Measurements from ENCODE around the gene TBC1D24.
"Not testable (repeated sequence)": the region's sequence is repeated elsewhere in the genome, so short reads cannot be mapped to it uniquely, and the experiment has no call there.

Gene TBC1D24

GRCh38 chr16:2469399-2470233 lies 5.3 kb upstream of the TBC1D24 start:
- DNase-seq = no peak

- DNase-seq = no peak
Observed at GRCh38 chr16:2470234-2470601, 4.7 kb upstream of the TBC1D24 start.

GRCh38 chr16:2470603-2471015 lies 4.3 kb upstream of the TBC1D24 start:
- no peak for DNase-seq

GRCh38 chr16:2471016-2471652 lies 3.8 kb upstream of the TBC1D24 start, which contains the start of gene NTN3:
Gene NTN3, plus strand, starts transcription at chr16:2471297. Its CDS starts 405 bp downstream, at chr16:2471702.
- no peak for DNase-seq

- DNase-seq = no peak
Observed at GRCh38 chr16:2471653-2472487, 3.1 kb upstream of the TBC1D24 start.

GRCh38 chr16:2472488-2472864 lies 2.5 kb upstream of the TBC1D24 start:
- no peak for DNase-seq

- DNase-seq = no peak
Observed at GRCh38 chr16:2472885-2473445, 2.0 kb upstream of the TBC1D24 start.

GRCh38 chr16:2473446-2473926 lies 1.4 kb upstream of the TBC1D24 start:
- no peak for DNase-seq

GRCh38 chr16:2473999-2474876 lies 689 bp upstream of the TBC1D24 start:
- DNase-seq = peak; percentile 38 to 50

GRCh38 chr16:2475413-2476344 lies 752 bp downstream of the TBC1D24 start:
- DNase-seq = no peak

- no peak for DNase-seq
Observed at GRCh38 chr16:2476345-2476720, 1.4 kb downstream of the TBC1D24 start.

GRCh38 chr16:2476741-2477140 lies 1.8 kb downstream of the TBC1D24 start:
- DNase-seq = no peak

GRCh38 chr16:2477327-2477726 lies 2.4 kb downstream of the TBC1D24 start:
- DNase-seq = no peak

GRCh38 chr16:2478279-2478678 lies 3.4 kb downstream of the TBC1D24 start:
- no peak for DNase-seq

- DNase-seq = not testable (repeated sequence)
Observed at GRCh38 chr16:2479996-2480395, 5.1 kb downstream of the TBC1D24 start.

- DNase-seq = no peak
Observed at GRCh38 chr16:2480948-2481347, 6.0 kb downstream of the TBC1D24 start.

- no peak for DNase-seq
Observed at GRCh38 chr16:2481676-2482075, 6.7 kb downstream of the TBC1D24 start.

- DNase-seq = no peak
Observed at GRCh38 chr16:2482249-2482648, 7.3 kb downstream of the TBC1D24 start.

- no peak for DNase-seq
Observed at GRCh38 chr16:2482708-2483534, 8.0 kb downstream of the TBC1D24 start.

Measured in stimulated activated CD4-positive, alpha-beta T cell treated with anti-CD3 and anti-CD28 coated beads, Interleukin-2, amount 100 ng/mL, for 48 hours (primary cell).